KBM-7 (cell line): ENCODE data around the gene MPC1L.

Experiments
- DNase-seq: peaks from one replicate; pipeline ENCODE4 v3.0.0-alpha.2; 2015
- in situ Hi-C: fragments of 300-500 bp; cut with MboI; formaldehyde crosslinking; loops from 2 replicates; pipeline ENCODE4 v1.14.3; 2020; ENCODE audit warnings: low sequenced_read_pairs, low pct_unique_long_range_greater_than_20kb, mixed read lengths

Gene MPC1L

DNA sequence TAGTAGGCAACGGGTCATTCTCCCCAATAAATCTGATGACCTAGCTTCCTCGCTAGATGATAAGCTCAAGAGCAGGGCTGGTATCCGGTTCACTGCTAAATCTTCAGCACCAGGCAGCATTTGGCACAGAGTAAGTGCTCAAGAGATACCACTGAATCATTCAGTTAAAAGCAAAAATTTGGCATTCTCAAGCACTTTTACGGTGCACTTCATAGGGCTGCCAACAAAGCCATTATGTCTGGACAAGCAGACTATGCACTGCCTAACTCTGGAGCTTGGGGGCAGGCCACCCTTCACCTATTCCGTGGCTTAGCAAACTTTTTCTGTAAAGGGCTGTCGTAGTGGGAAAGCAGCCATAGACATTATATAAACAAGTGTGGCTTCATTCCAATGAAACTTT is 47.9 kb downstream of the MPC1L start:
- DNase-seq = no peak
- in situ Hi-C loops = loop anchor here (25.0 kb wide), 1 partner anchor 116 kb away; no protein-coding TSS in a partner anchor
